GM12878 (cell line): Measurements from ENCODE around the gene RINL. TPM values are rescaled to one million over a fixed set of nuclear protein-coding genes. Genes with fewer than 3 reads are reported as not detected.

Experiments used
- ATF7 ChIP-seq: fragments of 450-650 bp; IDR thresholded peaks from 2 replicates; pipeline ENCODE4 v1.6.1; 2016; ENCODE audit warnings: low read depth, mild to moderate bottlenecking
- CBX5 ChIP-seq: sonication (generic); IDR thresholded peaks from 2 replicates; pipeline ENCODE4 v1.6.1; 2016; ENCODE audit warnings: low read depth, moderate library complexity, mild to moderate bottlenecking, inconsistent platforms
- ETV6 ChIP-seq, 2 experiments: fragments of 450-650 bp in 1 of 2; IDR thresholded peaks in 1 of 2; conservative IDR thresholded peaks in 1 of 2; 2 replicates each; pipeline ENCODE4 v1.6.1; 2014; ENCODE audit warnings: antibody characterized with exemption in 1 of 2, borderline replicate concordance in 1 of 2, low read depth in 1 of 2, mild to moderate bottlenecking in 1 of 2, moderate library complexity in 1 of 2
- EZH2 ChIP-seq: IDR thresholded peaks from 2 replicates; pipeline ENCODE4 v1.6.1; 2012; ENCODE audit warnings: low read depth, mild to moderate bottlenecking, control low read depth, inconsistent platforms, low read length, borderline replicate concordance; ENCODE audit not compliant: control insufficient read depth
- FOXK2 ChIP-seq: fragments of 450-650 bp; IDR thresholded peaks from 2 replicates; pipeline ENCODE4 v1.6.1; 2017; ENCODE audit warnings: mild to moderate bottlenecking, moderate library complexity
- HDAC2 ChIP-seq: fragments of 200-600 bp; sonication (generic); IDR thresholded peaks from 2 replicates; pipeline ENCODE4 v1.6.1; 2017
- HDAC6 ChIP-seq: fragments of 200-600 bp; sonication (generic); IDR thresholded peaks from one replicate; pipeline ENCODE4 v1.8.0; 2017; ENCODE audit warnings: antibody characterized with exemption; ENCODE audit not compliant: unreplicated experiment
- MEF2A ChIP-seq: IDR thresholded peaks from 2 replicates; pipeline ENCODE4 v1.6.1; 2011; ENCODE audit warnings: low read depth, mild to moderate bottlenecking, low read length, moderate library complexity; ENCODE audit not compliant: insufficient read depth
- NBN ChIP-seq: fragments of 450-650 bp; IDR thresholded peaks from 2 replicates; pipeline ENCODE4 v1.6.1; 2016
- NFYA ChIP-seq: IDR thresholded peaks from 2 replicates; pipeline ENCODE4 v1.6.1; 2011; ENCODE audit warnings: low read depth, mild to moderate bottlenecking, low read length, improper control_type of control experiment, borderline replicate concordance
- PAX5 ChIP-seq: IDR thresholded peaks from 2 replicates; pipeline ENCODE4 v1.6.1; 2011; ENCODE audit warnings: low read depth, low read length, borderline replicate concordance
- RCOR1 ChIP-seq: conservative IDR thresholded peaks from 2 replicates; pipeline ENCODE4 v1.6.1; 2012; ENCODE audit warnings: low read depth, low read length, improper control_type of control experiment
- RUNX3 ChIP-seq: IDR thresholded peaks from 2 replicates; pipeline ENCODE4 v1.6.1; 2012; ENCODE audit warnings: low read length, inconsistent platforms
- SREBF2 ChIP-seq: IDR thresholded peaks from 2 replicates; pipeline ENCODE4 v1.6.1; 2012; ENCODE audit warnings: mild to moderate bottlenecking, low read length
- SRF ChIP-seq, 2 experiments: IDR thresholded peaks; 2 replicates each; pipeline ENCODE4 v1.6.1; 2011; ENCODE audit warnings: low read depth in 2 of 2, low read length in 2 of 2, mild to moderate bottlenecking in 1 of 2, moderate library complexity in 1 of 2
- SUZ12 ChIP-seq: fragments of 200-600 bp; sonication (generic); IDR thresholded peaks from one replicate; pipeline ENCODE4 v1.6.1; 2018; ENCODE audit warnings: antibody characterized with exemption, mild to moderate bottlenecking; ENCODE audit not compliant: unreplicated experiment
- ZNF384 ChIP-seq: IDR thresholded peaks from 2 replicates; pipeline ENCODE4 v1.6.1; 2012; ENCODE audit warnings: low read depth, mild to moderate bottlenecking, low read length, improper control_type of control experiment, borderline replicate concordance
- polyA plus RNA-seq, 11 experiments: library from polyadenylated mRNA; depleted of rRNA in 4 of 11; unstranded in 6 of 11; stranded (reverse) in 5 of 11; fragments of >200 nt; fragmentation: Nextera tagmentation in 4 of 11; fragmentation: Illumina TruSeq in 1 of 11; extraction: Ambion mirVana in 4 of 11; extraction: Trizol in 1 of 11; gene quantifications; 1 replicate in 1 of 11; 2 replicates in 10 of 11; pipeline versions ENCODE4 v1.2.1 to v1.2.3, GENCODE V29; 2011 to 2016; ENCODE audit warnings: inconsistent platforms in 2 of 11, missing spikeins in 2 of 11, low read depth in 1 of 11
- total RNA-seq, 4 experiments: library from RNA; depleted of rRNA in 3 of 4; stranded (reverse); fragments of >200 nt in 3 of 4; fragmentation: Illumina TruSeq in 1 of 4; extraction: Trizol in 1 of 4; gene quantifications; 2 replicates each; pipeline versions ENCODE4 v1.2.1 to v1.2.3, GENCODE V29; 2013 to 2021
- TF ChIP-seq, protein P1 (sequence below): fragments of 450-650 bp; IDR thresholded peaks from 2 replicates; pipeline ENCODE4 v1.6.1; 2018; ENCODE audit warnings: borderline replicate concordance, mild to moderate bottlenecking; ENCODE audit not compliant: partially characterized antibody
- TF ChIP-seq, protein P2 (sequence below): IDR thresholded peaks from 2 replicates; pipeline ENCODE4 v1.6.1; 2012; ENCODE audit warnings: mild to moderate bottlenecking, low read depth, low read length
- TF ChIP-seq, protein P3 (sequence below): IDR thresholded peaks from 2 replicates; pipeline ENCODE4 v1.6.1; 2012; ENCODE audit warnings: improper control_type of control experiment, low read depth, low read length; ENCODE audit not compliant: insufficient replicate concordance

The RINL gene
- total and polyA plus RNA-seq, 10 of the 15 experiments (the other 5 are each of a cell fraction or from before 2014, with no cell fraction given): 14.5 to 64.2 (median 47.6) TPM

DNA sequence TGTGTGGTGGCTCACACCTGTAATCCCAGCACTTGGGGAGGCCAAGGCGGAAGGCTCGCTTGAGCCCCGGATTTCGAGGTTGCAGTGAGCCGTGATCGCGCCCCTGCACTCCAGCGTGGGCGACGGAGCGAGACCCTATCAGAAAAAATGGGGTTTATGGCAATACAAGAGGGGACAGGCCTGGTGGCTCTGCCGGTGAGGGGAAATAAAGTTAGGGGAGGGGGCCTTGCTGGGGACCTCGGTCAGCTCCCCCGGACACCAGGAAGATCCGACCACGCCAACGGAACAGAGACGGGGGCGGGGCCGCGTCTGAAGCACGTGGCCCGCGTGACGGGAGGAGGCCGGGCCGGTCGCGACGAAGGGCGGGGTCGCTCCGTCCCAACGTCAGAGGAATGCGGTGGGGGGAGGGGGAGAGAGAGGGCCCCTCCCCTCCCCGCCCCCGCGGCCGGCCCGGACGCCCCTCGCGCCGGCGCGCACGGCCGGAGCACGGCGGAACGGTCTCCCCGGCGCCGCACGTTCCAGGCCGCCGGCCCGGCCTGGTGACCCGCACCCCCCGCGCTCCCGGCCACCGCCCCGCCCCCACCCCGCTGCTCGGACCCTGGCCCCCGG is 26.3 kb downstream of the RINL start (continued):
- no peak for TF ChIP-seq ETV6 (conservative IDR thresholded peaks at IDR 0.05 in 1 of 2, IDR thresholded peaks at IDR 0.05 in 1 of 2; ENCODE audit: borderline replicate concordance in 1 of 2, low read depth in 1 of 2)
- TF ChIP-seq, protein P1, sequence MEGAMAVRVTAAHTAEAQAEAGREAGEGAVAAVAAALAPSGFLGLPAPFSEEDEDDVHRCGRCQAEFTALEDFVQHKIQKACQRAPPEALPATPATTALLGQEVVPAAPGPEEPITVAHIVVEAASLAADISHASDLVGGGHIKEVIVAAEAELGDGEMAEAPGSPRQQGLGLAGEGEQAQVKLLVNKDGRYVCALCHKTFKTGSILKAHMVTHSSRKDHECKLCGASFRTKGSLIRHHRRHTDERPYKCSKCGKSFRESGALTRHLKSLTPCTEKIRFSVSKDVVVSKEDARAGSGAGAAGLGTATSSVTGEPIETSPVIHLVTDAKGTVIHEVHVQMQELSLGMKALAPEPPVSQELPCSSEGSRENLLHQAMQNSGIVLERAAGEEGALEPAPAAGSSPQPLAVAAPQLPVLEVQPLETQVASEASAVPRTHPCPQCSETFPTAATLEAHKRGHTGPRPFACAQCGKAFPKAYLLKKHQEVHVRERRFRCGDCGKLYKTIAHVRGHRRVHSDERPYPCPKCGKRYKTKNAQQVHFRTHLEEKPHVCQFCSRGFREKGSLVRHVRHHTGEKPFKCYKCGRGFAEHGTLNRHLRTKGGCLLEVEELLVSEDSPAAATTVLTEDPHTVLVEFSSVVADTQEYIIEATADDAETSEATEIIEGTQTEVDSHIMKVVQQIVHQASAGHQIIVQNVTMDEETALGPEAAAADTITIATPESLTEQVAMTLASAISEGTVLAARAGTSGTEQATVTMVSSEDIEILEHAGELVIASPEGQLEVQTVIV: no peak
- no peak for TF ChIP-seq NFYA
- TF ChIP-seq CBX5: no peak
- TF ChIP-seq SUZ12: no peak
- TF ChIP-seq RUNX3: no peak
- no peak for TF ChIP-seq MEF2A
- TF ChIP-seq EZH2: no peak
- TF ChIP-seq ZNF384: no peak
- TF ChIP-seq RCOR1: no peak
- TF ChIP-seq FOXK2: no peak
- TF ChIP-seq SREBF2: no peak
- peak; percentile 87 for TF ChIP-seq NBN
- TF ChIP-seq HDAC6: no peak
- no peak for TF ChIP-seq HDAC2
- TF ChIP-seq, protein P2, sequence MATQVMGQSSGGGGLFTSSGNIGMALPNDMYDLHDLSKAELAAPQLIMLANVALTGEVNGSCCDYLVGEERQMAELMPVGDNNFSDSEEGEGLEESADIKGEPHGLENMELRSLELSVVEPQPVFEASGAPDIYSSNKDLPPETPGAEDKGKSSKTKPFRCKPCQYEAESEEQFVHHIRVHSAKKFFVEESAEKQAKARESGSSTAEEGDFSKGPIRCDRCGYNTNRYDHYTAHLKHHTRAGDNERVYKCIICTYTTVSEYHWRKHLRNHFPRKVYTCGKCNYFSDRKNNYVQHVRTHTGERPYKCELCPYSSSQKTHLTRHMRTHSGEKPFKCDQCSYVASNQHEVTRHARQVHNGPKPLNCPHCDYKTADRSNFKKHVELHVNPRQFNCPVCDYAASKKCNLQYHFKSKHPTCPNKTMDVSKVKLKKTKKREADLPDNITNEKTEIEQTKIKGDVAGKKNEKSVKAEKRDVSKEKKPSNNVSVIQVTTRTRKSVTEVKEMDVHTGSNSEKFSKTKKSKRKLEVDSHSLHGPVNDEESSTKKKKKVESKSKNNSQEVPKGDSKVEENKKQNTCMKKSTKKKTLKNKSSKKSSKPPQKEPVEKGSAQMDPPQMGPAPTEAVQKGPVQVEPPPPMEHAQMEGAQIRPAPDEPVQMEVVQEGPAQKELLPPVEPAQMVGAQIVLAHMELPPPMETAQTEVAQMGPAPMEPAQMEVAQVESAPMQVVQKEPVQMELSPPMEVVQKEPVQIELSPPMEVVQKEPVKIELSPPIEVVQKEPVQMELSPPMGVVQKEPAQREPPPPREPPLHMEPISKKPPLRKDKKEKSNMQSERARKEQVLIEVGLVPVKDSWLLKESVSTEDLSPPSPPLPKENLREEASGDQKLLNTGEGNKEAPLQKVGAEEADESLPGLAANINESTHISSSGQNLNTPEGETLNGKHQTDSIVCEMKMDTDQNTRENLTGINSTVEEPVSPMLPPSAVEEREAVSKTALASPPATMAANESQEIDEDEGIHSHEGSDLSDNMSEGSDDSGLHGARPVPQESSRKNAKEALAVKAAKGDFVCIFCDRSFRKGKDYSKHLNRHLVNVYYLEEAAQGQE: peak; percentile 23; the same call in 1 of the 2 replicates
- TF ChIP-seq, protein P3, sequence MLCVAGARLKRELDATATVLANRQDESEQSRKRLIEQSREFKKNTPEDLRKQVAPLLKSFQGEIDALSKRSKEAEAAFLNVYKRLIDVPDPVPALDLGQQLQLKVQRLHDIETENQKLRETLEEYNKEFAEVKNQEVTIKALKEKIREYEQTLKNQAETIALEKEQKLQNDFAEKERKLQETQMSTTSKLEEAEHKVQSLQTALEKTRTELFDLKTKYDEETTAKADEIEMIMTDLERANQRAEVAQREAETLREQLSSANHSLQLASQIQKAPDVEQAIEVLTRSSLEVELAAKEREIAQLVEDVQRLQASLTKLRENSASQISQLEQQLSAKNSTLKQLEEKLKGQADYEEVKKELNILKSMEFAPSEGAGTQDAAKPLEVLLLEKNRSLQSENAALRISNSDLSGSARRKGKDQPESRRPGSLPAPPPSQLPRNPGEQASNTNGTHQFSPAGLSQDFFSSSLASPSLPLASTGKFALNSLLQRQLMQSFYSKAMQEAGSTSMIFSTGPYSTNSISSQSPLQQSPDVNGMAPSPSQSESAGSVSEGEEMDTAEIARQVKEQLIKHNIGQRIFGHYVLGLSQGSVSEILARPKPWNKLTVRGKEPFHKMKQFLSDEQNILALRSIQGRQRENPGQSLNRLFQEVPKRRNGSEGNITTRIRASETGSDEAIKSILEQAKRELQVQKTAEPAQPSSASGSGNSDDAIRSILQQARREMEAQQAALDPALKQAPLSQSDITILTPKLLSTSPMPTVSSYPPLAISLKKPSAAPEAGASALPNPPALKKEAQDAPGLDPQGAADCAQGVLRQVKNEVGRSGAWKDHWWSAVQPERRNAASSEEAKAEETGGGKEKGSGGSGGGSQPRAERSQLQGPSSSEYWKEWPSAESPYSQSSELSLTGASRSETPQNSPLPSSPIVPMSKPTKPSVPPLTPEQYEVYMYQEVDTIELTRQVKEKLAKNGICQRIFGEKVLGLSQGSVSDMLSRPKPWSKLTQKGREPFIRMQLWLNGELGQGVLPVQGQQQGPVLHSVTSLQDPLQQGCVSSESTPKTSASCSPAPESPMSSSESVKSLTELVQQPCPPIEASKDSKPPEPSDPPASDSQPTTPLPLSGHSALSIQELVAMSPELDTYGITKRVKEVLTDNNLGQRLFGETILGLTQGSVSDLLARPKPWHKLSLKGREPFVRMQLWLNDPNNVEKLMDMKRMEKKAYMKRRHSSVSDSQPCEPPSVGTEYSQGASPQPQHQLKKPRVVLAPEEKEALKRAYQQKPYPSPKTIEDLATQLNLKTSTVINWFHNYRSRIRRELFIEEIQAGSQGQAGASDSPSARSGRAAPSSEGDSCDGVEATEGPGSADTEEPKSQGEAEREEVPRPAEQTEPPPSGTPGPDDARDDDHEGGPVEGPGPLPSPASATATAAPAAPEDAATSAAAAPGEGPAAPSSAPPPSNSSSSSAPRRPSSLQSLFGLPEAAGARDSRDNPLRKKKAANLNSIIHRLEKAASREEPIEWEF: no peak
- TF ChIP-seq PAX5: peak; percentile 42; the same call in 1 of the 2 replicates
- TF ChIP-seq ATF7: peak; percentile 55; the same call in 1 of the 2 replicates
- peak in 1 of 2 experiments; percentile 18; a peak in 1 of 4 replicates for TF ChIP-seq SRF (IDR thresholded peaks at IDR 0.05; ENCODE audit: low read depth in 2 of 2, low read length in 2 of 2)
